Stomach (tissue), 4 donors: ENCODE results near the gene ZSCAN9.

ENCODE experiments used
- CTCF ChIP-seq, 7 experiments: fragments of 450-650 bp in 4 of 7; fragments of 200-600 bp in 3 of 7; sonication (generic) in 3 of 7; IDR thresholded peaks; one replicate each; pipeline ENCODE4 v1.5.1; 2016 to 2019; ENCODE audit warnings: antibody characterized with exemption in 7 of 7, control low read depth in 2 of 7, mild to moderate bottlenecking in 1 of 7
- POLR2A ChIP-seq, 4 donors: fragments of 450-650 bp; IDR thresholded peaks; one replicate each; pipeline ENCODE4 v1.6.1; 2016; ENCODE audit warnings: antibody characterized with exemption in 4 of 4, control low read depth in 2 of 4, mild to moderate bottlenecking in 1 of 4, moderate library complexity in 1 of 4
- POLR2AphosphoS5 ChIP-seq, 3 donors: sonication (generic); formaldehyde crosslinking; IDR thresholded peaks; one replicate each; pipeline ENCODE4 v1.6.1; 2016; ENCODE audit warnings: antibody characterized with exemption in 3 of 3

DNA sequence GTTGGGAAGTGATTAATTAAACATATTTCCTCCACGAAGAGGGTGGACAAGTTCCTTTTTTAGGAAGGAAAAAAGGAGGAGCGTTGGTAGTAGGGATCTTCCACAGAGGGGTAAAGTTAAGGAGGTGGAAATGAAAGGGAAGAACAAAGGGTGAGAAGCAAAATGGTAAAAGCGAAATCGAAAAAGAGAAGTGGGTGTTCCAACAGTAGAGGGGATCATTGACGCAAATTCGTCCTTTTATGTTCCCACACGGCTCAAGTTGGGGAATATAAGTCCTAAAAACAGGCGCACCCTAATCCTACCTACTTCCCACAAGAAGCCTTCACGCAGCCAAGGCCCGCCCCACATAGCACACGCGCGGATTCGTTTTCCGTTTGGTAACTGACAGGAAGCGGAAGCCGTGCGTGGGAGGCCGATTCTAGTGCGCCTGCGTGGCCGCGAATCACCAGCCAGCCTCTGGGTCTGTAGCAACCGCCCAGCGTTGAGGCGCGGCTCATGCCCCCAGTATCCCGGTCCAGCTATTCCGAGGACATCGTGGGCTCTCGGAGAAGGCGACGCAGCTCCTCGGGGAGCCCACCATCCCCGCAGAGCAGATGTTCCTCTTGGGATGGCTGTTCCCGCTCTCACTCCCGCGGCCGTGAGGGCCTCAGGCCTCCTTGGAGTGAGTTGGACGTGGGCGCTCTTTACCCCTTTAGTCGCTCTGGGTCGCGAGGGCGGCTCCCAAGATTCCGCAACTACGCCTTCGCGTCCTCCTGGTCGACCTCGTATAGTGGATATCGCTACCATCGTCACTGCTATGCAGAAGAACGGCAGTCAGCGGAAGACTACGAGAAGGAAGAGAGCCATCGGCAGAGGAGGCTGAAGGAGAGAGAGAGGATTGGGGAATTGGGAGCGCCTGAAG is 34.1 kb downstream of the ZSCAN9 start, which contains the start of gene NKAPL:
- TF ChIP-seq CTCF (IDR thresholded peaks at IDR 0.05) (no peak), POLR2AphosphoS5 (IDR thresholded peaks at IDR 0.05) (peak; percentile 12 to 66 (median 13)), POLR2A (IDR thresholded peaks at IDR 0.05) (no peak)
